ENCODE results near the gene S100PBP. TPM values are rescaled to one million over a fixed set of nuclear protein-coding genes. Genes with fewer than 3 reads are reported as not detected.
A peak's percentile ranks its signal among the peaks of the same experiment; 100 is the strongest.

S100PBP gene
- total and polyA plus RNA-seq, 12 donors, result 3.7 to 19.2 (median 11.5) TPM

GRCh38 chr1:32865639-32866405 is 48.4 kb downstream of the S100PBP start:
- no peak for TF ChIP-seq CTCF (IDR thresholded peaks at IDR 0.05)
- Histone ChIP-seq H3K9me3 (no peaks in the 10 kb centered on the region), H3K36me3 (peaks cover 0 to 41% (median 8%) of the 10 kb centered on the region in 9 donors), H3K4me3 (no peak overlapping the region), H3K4me1 (peaks cover 0 to 64% (median 39%) of the 10 kb centered on the region in 9 donors), H3K27me3 (peaks cover 0 to 11% (median 0%) of the 10 kb centered on the region in 7 donors), H3K27ac (peak overlapping the region in 8 of 10 donors; percentile 10 to 64 (median 44))
- 48 to 51% methylated on average over 3 of the region's 3 CpGs for WGBS, 2 donors
- ATAC-seq (peak in 3 of 8 donors; percentile 16 to 22 (median 21)), DNase-seq (no peak)
- intact Hi-C loops (cut with DNase I), result loop anchor here in 1 of 10 donors (5.0 kb wide), 1 partner anchor 39 kb away; no protein-coding TSS in a partner anchor

DNA sequence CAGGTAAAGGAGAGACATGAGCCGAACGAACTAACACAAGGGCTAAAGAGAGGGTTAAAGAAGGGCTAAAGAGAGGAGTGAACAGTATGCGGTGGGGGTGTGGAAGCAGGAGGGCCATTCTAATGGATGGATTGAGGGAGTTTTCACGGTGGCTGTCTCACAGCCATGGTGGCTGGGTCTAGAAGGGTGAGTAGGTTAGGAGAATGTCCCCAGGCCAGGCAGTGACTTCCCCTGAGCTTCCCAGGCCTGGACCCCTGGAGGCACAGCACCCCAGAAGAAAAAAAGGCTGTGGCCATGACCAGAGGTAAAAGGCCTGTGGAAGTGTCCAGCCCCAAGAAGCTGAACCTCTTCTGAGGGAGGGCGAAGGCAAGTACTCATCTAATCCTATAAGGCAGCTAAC is 49.7 kb downstream of the S100PBP start:
- Histone ChIP-seq H3K4me3 (no peak overlapping the region), H3K36me3 (peaks cover 0 to 32% (median 8%) of the 10 kb centered on the region in 9 donors), H3K27me3 (peaks cover 0 to 24% (median 0%) of the 10 kb centered on the region in 7 donors), H3K27ac (no peak overlapping the region), H3K4me1 (peaks cover 4 to 63% (median 40%) of the 10 kb centered on the region in 9 donors), H3K9me3 (no peaks in the 10 kb centered on the region)
- intact Hi-C loops (cut with DNase I), result loop anchor here in 1 of 10 donors (5.0 kb wide), 1 partner anchor 40 kb away; no protein-coding TSS in a partner anchor
- ATAC-seq (no peak), DNase-seq (no peak)
- 91 to 92% methylated on average over 5 of the region's 5 CpGs for WGBS, 2 donors
- no peak for TF ChIP-seq CTCF (IDR thresholded peaks at IDR 0.05)

- no peak for DNase-seq
- intact Hi-C loops (cut with DNase I), result loop anchor here in 1 of 10 donors (5.0 kb wide), 1 partner anchor 40 kb away; no protein-coding TSS in a partner anchor
- no peak for TF ChIP-seq CTCF (IDR thresholded peaks at IDR 0.05)
- Histone ChIP-seq H3K36me3 (peaks cover 0 to 27% (median 4%) of the 10 kb centered on the region in 9 donors), H3K27ac (no peak overlapping the region), H3K4me3 (no peak overlapping the region), H3K9me3 (no peaks in the 10 kb centered on the region), H3K27me3 (peaks cover 0 to 30% (median 0%) of the 10 kb centered on the region in 7 donors), H3K4me1 (peaks cover 4 to 63% (median 46%) of the 10 kb centered on the region in 9 donors)
- 96 to 97% methylated on average over 7 of the region's 7 CpGs for WGBS, 2 donors
- ATAC-seq, result no peak
Measured at GRCh38 chr1:32867671-32868070, 50.2 kb downstream of the S100PBP start.

GRCh38 chr1:32868085-32868484 is 50.6 kb downstream of the S100PBP start:
- ATAC-seq, result no peak

More at GRCh38 chr1:32868085-32868484, 50.6 kb downstream of the S100PBP start:
- peaks cover 0 to 23% (median 2%) of the 10 kb centered on the region in 9 donors for H3K36me3 ChIP-seq
- peaks cover 0 to 34% (median 0%) of the 10 kb centered on the region in 7 donors for H3K27me3 ChIP-seq
- intact Hi-C loops (cut with DNase I), result loop anchor here in 1 of 10 donors (5.0 kb wide), 1 partner anchor 41 kb away; no protein-coding TSS in a partner anchor
- peaks cover 4 to 65% (median 48%) of the 10 kb centered on the region in 9 donors for H3K4me1 ChIP-seq
- no peak for DNase-seq
- H3K4me3 ChIP-seq, result no peak overlapping the region
- WGBS, 2 donors, result 92 to 94% methylated on average over 13 of the region's 13 CpGs
- no peaks in the 10 kb centered on the region for H3K9me3 ChIP-seq
- no peak for TF ChIP-seq CTCF (IDR thresholded peaks at IDR 0.05)
- no peak overlapping the region for H3K27ac ChIP-seq

All from heart right ventricle (tissue), 16 donors.